ENCODE measurements around the gene RGS18.
"Not testable (repeated sequence)": the region's sequence is repeated elsewhere in the genome, so short reads cannot be mapped to it uniquely, and the experiment has no call there.

RGS18 gene, protein sequence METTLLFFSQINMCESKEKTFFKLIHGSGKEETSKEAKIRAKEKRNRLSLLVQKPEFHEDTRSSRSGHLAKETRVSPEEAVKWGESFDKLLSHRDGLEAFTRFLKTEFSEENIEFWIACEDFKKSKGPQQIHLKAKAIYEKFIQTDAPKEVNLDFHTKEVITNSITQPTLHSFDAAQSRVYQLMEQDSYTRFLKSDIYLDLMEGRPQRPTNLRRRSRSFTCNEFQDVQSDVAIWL

DNA sequence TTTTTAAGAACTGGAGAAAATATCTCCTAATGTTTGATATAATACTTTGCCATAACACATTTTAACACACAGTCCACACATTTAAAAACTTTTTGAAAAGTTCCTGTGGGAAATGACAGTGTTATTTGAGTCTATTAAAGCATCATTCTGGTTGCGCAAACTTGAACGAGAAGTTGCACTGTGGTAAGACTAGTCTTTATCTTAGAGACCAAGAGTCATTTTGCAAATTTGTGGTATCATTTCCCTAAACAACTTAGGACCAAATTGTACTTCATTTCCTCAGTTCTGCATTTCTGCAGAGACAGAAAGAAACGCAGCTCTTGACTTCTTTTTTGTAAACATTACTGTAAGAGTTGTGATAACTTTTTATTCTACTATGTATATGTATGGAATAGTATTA, at the start of gene RGS18:
TSS of gene RGS18 (plus strand) at position 282 of the 400 bp plus-strand sequence. CDS start 176 bp downstream, outside the sequence.
- no peak for DNase-seq

DNA sequence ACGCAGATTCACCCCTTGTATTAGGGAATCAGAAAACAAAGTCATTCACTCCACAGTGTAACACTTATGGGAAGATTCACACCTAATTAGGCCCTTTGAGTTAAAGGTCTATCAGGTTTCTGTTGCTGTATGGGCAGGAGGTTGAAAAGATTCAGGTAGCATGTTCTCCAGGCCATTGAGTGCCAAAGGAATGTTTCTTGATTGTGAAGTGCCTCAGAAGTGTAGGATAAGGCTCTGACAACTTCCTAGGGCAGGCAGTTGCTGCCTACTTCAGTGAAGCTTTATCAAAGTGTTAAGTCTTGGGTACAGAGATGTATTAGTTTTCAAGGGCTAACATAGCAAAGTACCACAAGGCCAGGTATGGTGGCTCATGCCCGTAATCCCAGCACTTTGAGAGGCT, 48.7 kb upstream of the RGS18 start:
- no peak for DNase-seq

DNA sequence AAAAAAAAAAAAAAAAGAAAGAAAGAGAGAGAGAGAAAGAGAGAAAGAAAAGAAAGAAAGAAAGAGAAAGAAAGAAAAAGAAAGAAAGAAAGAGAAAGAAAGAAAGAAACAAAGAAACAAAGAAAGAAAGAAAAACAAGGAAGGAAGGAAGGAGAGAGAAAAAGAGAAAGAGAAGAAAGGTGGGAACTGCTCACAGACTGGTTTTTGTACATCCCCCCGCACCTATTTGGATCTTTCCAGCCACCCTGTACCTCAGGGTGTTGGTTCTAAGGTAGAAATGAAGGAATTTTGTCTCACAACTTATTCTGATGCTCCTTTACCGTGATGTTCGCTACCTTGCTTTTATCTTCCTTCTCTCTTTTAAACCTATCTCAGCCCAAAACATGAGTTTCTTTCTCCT, 43.3 kb upstream of the RGS18 start:
- DNase-seq = no peak

DNA sequence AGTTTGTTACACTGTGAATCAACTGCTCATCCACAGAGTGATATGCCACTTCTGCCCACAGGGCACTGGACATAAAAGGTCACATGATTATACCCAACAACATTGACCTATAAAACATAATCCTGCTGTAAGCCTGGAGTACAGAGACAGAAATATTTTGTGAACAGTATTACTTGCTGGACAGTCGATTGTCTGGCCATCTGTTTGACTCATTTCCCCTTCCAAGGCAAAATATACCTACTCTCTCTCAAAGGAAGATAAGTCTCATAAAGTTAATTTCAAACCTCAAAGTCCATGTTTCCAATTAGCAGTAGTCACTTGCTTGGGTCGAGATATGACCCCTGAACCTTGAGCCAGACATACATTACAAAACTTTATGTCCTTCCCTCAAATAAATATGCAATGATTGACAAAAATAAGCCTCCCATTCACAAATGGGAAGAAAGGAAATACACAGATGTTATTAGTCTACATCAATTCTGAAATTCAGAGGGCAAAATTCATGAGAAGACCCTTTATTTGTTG, 39.3 kb upstream of the RGS18 start:
- DNase-seq = no peak

DNA sequence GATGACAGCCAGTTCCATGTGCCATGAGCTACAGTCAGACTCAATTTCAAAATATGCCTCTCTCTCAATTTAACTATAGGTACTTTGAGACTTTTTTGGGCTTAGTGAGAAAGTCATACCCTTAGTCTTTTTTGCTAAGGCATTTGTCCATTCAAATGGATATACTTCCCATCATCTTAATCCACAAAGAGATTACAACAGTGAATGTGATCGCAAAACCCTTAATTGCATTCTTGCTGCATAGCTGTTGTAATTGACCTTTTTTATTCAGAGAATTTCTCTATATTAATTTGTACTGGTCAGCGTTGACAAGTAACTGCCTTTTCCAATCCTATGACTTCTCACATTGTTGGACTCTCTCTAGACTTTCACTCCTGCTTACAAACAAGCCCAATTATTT, 38.6 kb upstream of the RGS18 start:
- no peak for DNase-seq

DNA sequence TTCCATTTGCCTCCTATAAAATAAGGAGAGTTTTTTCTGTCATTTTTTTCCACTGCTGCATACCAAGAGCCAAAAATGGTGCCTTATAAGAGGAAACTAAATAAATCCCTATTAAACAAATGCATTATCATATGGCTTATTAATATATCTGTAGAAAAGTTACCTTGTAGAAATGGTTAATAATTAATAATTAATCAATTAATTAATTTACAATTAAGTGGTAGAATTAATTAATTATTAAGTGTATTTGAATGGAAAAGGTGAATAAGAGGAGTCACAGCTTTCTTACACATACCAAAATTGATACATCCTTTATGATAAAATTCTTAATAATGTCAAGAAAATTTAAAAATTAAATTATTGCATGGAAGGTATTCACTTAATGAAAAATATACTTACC, 35.6 kb upstream of the RGS18 start:
- no peak for DNase-seq

DNA sequence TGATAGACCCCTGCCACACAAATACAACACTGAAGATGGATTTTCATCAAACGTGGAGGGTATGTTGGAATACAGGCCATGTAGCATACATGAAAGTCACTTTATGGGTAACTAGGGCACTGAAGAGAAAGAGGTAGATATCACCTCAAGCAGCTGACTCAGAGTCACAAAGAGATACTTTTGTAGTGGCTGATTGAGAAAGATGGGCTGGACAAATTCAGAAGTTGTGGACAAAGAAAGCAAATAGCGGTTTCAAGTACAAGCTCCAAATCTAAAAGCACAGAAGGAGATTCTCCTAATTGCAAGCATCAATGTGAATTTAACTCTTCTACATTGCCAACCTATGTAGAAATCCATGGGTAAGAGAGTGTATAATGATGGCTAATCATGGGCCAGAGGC, 35.0 kb upstream of the RGS18 start:
- DNase-seq = no peak

DNA sequence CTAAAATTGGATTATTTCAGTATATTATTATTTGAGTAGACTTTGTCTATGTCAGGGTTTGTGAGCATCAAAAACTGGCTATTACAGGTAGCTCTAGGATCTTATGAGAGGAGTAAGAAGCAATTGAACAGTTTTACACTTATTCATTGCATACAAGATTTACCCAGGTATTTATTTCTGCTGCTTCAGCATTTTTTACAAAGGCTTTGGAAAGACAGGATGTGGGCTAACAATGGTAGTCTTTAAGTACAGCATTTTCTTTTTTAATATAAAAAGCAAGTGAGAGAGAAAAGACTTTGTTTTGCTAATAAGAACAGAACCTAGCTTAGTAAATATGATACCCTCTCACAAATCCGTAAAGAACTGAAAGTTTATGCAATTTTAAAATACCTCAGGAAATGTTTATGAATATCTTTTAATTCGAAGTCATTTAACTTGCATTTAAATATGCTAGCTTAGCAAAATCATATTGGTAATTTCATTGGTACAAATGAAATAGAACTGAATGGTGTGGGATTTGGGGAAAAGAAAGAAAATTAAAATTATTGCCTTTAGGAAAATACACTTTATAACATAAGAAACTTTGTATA, 32.1 kb upstream of the RGS18 start:
- no peak for DNase-seq

DNA sequence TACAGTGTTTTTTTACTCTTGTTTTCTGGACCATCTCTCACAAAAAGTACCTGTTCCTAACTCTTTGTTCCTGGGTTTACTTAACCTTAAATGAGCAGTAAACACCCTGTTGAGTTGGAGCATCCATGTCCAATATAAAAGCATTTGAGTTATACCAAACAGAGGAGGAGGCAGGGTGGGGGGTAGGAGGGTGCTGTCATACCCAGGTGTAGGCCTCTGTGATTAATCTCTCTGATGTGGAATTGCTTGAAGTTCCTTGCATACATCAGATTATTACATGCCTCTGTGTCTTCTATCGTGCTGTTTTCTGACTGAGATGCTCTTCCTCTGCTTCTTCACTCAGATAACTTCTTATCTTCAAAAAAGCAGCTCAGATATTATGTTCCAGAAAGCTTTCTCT, 28.1 kb upstream of the RGS18 start:
- no peak for DNase-seq

DNA sequence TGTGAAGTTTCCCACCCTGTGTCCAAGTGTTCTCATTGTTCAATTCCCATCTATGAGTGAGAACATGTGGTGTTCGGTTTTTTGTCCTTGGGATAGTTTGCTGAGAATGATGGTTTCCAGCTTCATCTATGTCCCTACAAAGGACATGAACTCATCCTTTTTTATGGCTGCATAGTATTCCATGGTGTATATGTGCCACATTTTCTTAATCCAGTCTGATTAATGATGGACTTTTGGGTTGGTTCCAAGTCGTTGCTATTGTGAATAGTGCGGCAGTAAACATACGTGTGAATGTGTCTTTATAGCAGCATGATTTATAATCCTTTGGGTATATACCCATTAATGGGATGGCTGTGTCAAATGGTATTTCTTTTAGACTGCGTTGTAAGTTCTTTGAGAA, 27.4 kb upstream of the RGS18 start:
- not testable (repeated sequence) for DNase-seq

DNA sequence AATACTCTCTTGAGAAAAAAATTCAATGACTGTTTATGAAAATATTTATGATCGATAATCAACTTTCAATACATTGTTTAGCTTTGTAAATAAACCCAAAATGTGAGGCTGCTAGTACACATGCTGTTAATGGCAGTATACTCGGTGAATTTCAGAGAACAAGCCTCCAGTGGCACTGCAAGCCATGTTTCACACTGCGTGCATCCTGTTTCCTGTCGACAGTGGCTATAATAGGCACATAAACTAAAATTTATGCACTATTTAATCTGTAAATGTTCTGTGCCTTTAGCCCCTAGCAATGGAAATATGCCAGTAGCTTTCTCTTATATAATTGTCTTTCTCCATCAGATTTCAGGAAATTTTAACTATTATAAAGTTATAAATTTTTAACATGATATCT, 26.3 kb upstream of the RGS18 start:
- DNase-seq = no peak

DNA sequence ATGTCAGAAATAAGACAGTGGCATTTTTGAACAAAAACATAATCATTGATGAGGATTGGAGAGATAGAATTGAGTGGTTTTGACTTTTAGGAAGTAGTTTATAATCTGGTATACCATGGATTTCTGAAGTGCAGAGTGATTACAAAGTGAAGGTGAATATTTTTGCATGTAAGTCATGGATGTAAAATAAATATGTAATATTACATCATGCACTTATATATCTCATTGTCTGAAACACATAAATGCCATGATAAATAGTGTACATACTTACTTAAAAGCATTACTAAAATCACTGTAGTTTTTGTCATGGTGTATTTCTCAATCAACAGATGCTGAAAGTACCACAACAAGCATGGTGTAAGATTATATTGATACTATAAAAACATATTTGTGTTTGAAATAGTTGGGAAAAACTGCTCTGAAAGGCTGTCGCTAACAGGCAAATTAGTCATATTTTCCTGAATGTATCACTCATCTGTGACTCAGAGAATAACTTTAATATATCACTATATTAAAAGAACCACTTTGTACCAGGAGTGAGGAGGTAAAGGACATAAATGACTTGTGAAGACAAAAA, 24.8 kb upstream of the RGS18 start:
- no peak for DNase-seq

DNA sequence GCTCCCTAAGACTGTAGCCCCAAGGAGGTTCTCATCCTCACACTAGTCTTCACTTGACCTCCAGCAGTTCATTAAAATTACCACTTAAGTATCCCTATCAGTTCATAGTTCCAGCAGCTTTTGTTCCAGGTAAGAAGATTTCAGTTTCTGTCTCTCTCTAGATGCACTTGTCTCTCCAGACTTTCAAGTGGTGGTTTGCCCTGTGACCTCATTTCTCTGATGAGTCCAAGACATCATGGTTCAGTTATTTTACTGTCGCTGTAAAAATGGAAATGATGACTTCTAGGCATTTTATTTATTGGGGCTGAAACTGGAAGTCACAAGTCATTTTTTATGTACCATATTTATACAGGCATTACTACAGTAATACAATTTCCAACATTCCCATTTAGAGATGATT, 17.9 kb upstream of the RGS18 start:
- no peak for DNase-seq

DNA sequence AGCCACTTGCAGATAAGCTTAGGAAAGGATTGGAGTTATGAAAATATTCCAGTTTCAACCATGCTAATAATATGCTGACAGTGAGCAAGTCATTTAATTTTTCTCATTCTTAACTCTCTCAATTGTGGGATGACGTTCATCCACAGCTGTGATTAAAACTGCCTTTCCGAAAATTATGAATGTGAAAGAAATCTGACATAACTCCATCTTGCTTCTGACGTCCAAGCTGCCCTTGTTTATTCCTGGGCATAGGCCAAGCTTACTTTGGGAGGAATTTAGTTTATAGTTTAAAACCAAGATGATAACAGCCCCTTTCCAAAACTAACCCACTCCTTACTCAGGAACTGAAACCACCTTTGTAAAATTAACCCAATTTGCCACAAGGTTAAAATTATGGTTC, 11.0 kb upstream of the RGS18 start:
- no peak for DNase-seq

DNA sequence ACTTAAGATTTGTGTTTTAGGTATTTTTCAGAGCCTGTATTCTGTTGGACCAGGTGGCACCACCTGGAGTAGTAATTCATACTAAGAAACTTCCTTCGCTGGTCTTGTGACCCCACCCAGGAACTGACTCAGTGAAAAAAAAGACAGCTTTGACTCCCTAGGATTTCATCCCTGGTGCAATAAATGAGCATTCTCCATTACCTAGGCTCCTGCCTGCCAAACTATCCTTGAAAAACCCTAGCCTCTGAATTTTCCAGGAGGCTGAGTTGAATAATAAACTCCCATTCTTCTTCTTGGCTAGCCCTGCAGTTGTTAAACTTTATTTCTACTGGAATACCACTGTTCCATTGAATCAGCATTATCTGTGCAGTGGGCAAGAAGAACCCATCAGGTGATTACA, 10.6 kb upstream of the RGS18 start:
- DNase-seq = no peak

DNA sequence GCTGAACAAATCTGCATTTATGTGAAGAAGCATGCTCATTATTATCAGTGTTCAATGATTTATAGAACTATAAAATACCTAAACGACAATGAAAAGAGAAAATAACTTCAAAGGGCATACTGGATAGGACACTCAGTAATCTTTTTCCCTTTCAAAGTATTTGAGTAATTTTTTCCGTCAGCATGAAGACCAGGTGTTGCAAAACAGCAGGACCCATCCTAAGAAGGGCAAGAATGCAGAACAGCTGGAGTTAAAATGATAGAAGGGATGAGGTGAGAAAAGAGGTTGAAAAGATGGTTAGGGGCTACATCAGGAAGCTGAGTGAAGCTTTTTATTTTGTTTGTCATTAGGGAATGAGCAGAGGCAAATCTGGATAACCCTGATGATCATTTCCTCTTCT, 7.1 kb upstream of the RGS18 start:
- no peak for DNase-seq

DNA sequence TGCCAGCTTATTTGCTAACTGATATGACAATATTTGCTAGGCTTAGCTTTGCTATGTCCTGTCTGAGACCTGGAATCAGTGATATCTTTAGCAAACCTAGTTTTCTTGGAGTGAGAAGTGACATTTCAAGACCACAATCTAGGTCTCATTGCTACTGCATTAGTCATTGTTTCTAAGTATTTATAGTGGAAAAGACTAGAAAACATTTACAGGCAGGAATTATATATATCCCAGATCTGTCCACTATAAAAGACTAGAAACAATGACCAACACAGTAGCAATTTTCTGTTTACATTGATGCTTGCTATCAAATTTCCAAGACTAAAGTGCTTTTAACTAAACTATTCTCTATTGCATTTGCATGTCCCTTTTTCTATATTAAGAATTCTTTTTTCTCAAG, 5.0 kb upstream of the RGS18 start:
- no peak for DNase-seq

DNA sequence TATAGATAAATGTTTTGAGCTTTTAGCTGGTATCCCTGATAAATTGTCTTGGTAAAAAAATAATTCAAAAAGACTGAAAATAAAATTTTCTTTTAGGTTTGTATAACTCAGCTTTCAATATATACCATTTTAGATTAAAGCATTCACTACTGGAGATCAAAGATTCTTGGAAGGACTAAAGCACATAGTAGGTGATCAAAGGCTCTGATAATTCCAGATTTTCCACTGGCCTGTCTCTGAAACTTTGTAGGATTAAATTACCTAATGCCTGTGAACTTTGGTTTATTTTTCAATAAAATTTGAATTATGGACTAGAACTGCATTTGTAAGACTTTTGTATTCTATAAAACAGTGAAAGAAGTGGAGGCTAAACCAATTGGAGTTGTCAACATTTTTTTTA, 1.2 kb upstream of the RGS18 start:
- DNase-seq = no peak

DNA sequence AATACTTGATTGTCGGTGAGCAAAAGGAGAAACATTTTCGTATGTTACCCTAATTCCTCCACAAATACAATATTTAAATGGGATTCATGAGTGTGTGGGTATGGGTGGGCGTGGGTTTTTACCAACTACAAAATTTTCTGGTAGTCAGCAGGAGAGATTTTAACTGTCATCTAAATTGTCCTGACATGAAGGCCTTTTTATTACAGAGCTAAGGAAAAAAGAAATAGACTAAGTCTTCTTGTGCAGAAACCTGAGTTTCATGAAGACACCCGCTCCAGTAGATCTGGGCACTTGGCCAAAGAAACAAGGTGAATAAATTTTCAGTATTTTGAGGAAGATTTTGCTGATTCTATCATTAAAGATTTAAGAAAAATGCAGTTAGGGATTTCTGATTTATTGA, 752 bp downstream of the RGS18 start:
- no peak for DNase-seq

DNA sequence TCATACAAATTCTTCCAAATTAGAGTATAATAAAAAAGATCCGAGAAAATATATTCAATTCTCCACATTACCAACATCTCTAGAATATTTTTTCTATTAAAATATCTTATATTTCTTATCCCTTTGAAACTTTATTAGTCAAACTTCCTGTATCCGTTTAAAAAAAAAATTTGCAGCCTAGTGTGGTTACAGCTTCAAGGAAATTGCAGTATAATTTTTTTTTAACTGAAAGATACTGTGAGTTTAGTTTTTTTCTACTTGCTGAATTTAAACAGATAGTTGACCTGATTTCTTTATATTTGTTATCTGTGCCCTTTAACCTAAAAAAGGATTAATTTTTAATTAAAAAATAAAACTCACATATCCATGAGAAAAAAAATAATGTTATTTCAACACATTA, 1.5 kb downstream of the RGS18 start:
- no peak for DNase-seq

DNA sequence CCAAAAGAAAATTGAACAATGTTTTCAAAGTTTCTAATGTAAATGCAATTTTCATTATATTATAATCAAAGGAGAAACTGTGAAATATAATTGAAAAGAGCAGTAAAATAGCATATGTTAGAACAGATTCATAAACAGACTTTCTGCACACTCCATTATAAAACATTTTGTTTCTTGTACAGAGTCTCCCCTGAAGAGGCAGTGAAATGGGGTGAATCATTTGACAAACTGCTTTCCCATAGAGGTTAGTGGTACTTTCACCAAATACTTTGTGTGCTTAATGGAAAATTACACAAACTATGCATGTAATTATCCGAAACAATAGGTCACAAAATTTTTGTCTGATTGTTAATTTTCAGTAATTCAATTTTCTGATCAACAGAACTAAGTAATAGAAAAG, 1.9 kb downstream of the RGS18 start:
- DNase-seq = no peak

DNA sequence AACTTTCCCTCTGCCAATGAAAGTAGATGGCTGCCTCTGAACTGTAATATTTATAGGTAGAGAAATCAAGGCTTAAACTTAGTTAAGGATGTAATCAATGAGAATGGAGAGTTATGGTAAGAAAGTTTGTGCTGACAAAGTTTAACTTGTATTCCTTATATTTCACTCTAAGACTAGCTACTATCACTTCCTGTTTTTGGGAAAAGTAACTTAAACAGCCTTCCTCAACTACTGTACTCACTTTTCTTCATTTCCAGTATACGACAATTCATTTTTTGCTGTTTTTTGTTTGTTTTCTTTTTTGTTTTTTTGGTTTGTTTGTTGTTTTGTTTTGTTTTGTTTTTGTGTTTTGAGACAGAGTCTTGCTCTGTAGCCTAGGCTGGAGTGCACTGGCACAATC, 3.7 kb downstream of the RGS18 start:
- no peak for DNase-seq

DNA sequence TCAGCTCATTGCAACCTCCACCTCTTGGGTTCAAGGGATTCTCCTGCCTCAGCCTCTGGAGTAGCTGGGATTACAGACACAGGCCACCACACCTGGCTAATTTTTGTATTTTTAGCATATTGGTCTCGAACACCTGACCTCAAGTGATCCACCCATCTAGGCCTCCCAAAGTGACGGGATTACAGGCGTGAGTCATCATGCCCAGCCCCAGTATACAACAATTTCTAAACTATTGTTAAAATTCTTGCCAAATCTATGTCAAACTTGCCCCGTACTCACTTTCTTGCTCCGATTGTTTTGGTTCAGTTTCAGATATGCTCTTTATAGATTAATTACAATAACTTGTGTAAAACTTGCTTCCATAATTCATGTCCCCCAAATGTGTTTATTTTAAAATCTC, 4.1 kb downstream of the RGS18 start:
- DNase-seq = no peak

DNA sequence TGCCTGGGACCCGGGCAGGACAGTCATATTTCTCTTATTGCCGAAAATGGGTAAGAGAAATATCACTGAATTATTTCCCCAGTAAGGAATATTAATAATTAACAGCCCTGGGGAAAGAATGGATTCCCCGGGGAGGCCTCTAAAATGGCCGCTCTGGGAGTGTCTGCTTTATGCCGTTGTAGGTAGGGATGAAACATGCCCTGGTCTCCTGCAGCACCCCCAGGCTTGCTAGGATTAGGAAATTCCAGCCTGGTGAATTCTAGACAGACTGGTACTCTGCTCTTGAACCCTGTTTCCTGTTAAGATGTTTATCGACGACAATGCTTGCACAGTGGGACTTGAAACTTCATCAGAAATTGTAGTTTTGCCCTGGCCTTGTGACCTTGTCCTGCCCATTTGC, 6.7 kb downstream of the RGS18 start:
- not testable (repeated sequence) for DNase-seq

DNA sequence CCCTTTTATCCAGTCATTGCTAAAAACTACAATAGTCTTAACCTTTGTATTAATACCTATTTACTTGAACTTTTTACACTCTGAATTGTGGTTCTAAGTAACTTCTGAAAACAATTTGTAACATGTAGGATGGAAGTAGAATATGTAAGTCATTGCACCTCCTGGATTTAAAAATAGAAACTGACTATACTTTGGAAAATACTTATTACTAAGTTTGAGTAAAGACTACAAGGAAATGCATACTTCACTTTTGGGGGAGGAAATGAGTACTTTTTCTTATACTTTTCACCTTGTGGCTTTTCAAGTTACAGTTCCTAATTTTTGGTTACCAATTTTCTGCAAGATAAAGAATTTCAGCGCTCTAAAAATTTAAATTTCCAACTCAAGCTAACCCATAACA, 8.7 kb downstream of the RGS18 start:
- DNase-seq = no peak

All from SW 1271 (cell line).